ENCODE measurements around the gene MED15.
A peak's percentile ranks its signal among the peaks of the same experiment; 100 is the strongest.

Gene MED15

DNA sequence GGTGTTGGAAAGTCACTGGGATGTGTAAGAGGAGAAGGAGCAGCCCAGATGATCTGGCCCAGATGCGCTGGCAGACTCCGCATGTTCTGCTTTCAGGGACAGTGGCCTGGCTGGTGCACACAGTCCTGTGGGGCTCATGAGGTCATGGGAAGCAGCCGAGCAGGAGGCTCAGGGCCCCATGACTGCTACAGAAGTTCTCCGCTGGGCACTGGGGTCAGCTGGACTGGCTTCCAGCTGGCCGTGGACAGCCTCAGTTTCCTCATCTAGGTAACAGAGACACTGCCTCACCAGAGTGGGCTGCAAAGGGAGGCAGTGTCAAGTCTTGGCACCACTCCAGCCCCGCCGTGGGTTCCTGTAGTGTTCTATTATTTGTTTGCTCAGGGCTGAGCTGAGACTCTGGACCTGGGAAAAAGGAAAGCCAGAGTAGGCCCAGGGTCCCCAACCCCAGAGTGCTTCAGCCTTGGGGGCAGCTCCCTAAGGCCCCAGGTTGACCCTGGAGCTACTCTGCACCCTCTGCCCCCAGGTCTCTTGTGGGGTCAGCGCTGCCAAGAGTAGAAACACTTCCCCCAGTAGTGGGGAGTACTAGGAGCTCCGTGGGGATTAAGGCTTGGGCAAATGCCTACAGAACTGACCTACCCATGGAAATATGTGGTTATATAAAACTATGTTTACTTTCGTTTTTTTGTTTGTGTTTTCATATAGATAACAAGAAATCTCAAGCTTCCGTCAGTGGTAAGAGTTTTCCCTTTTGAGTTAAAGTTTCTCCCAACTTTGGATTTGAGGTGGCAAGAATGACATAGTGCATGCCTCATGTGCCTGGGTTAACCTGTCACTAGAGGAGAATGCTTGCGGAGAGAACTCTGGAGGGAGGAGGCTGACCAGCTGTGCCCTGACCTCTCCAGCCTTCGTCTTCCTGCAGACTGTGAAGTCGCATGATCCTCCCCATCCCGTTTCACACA lies 45.3 kb downstream of the MED15 start:
- no peak for DNase-seq (ENCODE audit: low spot score)

DNA sequence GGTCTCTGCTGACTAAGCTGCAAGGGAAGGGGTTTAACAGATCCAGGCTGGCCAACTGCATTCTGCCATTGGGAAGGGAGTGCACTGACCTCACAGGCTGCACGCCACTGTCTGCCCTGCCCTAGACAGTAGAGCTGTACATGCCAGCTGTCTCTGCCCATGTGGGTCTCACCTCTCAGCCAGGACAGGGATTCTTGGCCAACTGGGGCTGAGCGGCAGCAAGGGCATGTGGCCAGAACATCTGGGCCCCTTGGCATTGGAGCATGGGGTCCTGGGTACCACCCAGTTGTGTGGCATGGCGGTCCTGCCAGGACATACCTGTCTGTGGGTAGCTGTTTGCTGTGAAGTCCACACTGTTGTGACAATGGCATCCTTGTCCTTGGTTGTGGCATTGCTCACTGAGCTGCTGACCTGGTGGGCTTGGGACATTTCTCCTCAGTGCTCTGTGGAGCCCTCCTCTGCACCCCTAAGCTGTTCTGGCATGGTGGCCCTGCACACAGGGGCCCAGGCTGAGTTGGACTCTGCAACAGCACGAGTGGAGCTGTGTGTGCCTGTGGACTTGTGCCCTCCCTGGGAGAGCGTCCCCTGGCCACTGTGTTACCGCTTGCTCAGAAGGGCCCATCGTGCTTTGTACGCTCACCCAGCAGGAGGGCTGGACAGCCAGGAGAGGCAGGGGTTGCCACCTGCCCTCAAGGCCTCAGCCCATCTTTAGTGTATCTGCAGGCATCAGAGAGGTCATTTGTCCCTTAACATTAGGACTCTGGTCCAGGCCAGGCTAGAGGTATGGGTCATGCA lies 46.7 kb downstream of the MED15 start:
- no peak for DNase-seq (ENCODE audit: low spot score)

DNA sequence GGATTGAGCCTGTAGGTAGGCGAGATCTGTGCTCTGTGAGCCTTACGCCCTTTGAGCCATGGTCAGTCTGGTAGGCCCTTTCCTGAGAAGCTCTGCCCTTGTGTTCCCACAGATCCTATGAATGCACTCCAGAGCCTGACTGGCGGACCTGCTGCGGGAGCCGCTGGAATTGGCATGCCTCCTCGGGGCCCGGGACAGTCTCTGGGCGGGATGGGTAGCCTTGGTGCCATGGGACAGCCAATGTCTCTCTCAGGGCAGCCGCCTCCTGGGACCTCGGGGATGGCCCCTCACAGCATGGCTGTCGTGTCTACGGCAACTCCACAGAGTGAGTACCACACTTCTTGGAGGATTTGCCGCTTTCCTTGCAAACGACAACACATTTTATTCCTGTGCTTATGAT lies 47.4 kb downstream of the MED15 start:
- no peak for DNase-seq (ENCODE audit: low spot score)

DNA sequence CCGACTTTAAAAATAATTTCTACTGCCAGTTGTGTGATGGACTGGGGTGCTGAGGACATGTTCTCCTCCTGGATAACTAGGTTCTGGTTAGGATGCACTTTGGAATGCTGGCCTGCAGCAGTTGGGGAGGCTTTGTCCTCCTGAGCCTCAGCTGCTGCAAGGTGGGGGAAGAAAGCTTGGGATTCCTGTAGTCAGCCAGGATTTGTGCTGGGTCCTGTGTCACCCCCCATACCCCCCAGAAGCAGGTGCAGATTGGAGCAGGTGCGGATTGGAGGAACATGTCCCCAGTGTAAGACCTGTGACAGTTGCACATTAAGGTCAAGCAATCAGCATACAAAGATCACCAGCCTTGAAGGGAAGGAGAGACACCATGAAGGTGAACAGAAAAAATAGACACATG lies 51.1 kb downstream of the MED15 start:
- DNase-seq (ENCODE audit: low spot score), result no peak

DNA sequence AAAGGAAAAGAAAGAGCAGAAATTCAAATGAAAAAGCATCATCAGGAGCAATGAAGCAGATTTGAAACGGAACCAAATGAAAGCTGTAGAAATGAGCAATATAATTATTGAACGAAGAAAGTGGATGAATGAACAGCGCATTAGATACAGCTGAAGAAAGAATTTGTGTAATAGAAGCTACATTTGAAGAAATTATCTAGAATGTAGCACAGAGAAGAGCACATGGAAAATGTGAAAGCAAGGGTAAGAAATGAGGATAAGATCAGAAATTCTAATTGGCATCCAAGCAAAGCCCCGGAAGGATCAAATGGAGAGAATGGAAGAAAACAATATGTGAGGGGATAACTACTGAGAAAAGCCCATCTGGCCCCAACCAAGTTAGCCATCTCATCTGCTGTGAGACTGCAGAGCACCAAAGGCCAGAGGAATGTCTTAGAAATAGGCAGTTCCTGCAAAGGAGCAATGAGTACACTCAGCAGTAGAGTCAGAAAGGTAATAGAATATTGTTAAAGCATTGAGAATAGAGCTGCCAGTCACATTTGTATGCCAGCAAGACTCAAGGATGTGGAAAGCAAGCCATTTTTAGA lies 51.9 kb downstream of the MED15 start:
- DNase-seq (ENCODE audit: low spot score), result no peak

DNA sequence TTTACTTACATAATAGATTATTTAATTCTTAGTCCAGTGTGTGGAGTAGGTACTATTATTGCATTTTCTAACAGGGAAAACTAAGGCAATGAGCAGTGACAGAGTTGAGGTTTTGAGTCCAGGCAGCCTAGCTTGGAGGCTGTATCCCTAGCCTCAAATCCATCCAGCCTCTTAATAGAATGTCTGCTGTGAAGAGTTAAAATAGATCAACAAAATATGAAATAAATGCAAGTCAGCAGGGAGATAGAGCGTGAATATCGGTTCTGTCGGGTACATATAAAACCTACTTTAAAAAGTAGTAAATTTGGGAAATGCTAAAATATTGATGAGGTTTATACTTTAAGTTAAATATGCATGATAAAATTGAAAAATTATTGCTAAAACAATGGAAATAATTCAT lies 53.3 kb downstream of the MED15 start:
- DNase-seq (ENCODE audit: low spot score), result no peak

DNA sequence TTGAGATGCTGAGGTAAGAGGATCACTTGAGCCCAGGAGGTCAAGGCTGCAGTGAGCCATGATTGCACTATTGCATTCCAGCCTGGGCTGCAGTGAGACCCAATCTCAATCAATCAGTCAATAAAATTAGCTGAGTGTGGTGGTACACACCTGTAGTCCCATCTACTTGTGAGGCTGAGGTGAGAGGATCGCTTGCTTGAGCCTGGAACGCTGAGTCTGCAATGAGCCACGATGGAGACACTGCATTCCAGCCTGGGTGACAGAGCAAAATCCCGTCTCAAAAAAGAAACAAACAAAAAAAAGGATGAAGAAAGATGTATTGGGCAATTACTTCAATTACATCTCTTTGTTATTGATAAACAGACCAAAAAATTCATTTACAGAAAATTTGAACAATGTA lies 54.5 kb downstream of the MED15 start:
- DNase-seq (ENCODE audit: low spot score), result no peak

DNA sequence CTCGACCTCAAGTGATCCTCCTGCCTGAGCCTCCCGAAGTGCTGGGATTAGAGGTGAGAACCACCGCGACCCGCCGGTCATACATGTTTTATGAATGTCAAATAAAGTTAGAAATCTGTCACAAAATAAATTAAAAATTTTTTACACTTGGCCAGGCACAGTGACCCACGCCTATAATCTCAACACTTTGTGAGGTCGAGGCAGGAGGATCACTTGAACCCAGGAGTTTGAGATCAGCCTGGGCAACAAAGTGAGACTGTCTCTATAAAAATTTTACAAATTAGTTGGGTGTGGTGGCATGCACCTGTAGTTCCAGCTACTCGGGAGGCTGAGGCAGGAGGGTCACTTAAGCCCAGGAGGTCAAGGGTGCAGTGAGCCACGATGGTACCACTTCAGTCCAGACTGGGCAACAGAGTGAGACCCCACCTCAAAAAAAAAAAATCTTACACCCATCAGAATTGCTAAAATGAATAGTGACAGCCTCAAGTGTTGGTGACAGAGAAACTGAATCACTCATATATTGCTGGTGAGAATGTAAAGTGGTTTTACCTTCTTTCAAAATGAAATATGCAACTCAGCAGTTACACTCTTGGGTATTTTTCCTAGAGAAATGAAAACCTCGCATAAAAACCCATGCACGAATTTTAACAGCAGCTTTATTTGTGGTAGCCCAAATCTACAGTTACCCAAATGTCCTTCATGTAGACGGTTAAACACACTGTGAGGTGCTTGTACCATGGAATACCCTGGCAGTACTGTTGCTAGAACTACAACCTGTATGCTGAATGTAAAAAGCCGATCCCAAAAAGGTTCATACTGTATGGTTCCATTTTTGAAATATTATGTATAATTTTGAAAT lies 55.4 kb downstream of the MED15 start:
- no peak for DNase-seq (ENCODE audit: low spot score)

DNA sequence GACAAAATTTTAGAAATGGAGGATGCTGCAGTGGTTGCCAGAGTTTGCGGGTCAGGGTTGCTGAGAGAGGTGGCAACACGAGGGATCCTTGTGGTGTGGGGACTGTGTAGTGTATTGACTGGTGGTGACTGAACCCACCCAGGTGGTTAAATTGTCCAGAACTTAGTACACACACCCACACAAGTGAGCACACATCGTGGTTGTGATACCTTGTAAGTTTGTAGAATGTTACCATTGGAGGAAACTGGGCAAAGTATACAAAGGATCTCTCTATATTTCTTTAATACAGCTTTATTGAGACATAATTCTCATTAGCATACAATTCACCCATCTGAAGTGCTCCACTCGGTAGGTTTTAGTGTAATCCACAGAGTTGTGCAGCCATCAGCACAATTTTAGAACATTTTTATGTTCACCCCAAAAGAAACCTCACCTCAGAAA lies 56.1 kb downstream of the MED15 start:
- no peak for DNase-seq (ENCODE audit: low spot score)

DNA sequence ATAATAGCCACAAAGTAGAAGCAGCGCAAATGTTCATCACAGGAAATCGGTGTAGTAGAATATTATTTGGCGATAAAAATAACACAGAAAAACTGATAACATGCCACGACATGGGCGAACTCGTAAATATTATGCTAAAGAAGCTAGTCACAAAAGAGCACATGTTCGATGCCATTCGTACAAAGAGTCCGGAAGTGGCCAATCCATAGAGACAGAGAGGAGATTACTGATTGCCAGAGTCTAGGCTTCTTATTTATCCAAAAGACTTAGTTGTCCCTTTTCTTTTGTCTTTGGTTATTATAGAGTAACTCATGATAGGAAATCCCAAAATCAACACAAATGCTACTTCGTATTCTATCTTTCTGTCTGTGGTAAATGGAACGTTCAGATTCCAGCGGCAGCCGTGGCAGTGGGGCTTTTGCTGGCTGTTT lies 56.5 kb downstream of the MED15 start:
- no peak for DNase-seq (ENCODE audit: low spot score)

DNA sequence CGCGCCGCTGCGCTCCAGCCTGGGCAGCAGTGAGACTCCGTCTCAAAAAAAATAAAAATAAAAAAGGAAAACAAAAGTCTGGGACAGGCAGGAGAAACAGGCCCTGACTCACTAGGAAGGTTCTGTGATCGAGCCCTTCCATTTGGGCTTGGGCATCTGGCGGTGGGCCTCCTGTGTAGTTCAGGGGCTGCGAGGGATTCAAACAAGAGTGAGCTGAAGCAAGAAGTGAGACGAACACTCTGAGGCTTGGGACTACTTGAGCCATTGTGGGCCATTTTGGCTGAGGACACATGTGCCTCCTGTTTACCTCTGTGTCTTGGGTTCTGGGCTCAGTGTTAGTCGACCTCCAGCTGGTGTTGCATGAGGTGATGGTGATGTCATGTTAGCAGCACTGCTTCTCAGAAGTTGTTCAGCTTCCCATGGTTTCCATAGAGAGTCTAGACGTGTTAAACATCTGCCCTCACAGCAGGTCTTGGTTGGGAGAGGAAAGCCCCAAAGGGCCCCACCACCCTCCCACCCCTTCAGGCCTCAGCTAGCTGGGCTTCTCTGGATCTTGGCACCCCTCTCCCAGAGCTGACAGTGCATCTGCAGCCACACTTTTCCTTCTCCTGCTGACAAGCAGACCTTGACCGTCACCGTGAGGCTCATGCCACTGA lies 57.8 kb downstream of the MED15 start:
- DNase-seq (ENCODE audit: low spot score), result peak; percentile 17

DNA sequence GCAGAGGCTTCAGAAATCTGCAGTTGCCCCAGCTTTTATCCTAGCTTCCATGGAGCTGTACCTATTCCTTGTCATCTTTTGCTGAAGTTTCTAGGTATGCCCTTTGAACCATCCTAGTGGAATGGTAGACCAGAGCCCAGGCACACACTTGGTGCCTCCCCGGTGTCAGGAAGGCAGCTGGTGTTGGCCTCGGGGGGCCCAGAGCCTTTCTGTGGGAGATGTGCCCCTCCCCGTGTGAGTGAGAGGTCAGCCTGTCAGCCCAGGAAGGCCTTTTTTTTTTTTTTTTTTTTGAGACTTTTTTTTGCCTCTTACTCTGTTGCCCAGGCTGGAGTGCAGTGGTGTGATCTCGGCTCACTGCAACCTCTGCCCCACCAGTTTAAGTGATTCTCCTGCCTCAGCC lies 58.4 kb downstream of the MED15 start:
- no peak for DNase-seq (ENCODE audit: low spot score)

DNA sequence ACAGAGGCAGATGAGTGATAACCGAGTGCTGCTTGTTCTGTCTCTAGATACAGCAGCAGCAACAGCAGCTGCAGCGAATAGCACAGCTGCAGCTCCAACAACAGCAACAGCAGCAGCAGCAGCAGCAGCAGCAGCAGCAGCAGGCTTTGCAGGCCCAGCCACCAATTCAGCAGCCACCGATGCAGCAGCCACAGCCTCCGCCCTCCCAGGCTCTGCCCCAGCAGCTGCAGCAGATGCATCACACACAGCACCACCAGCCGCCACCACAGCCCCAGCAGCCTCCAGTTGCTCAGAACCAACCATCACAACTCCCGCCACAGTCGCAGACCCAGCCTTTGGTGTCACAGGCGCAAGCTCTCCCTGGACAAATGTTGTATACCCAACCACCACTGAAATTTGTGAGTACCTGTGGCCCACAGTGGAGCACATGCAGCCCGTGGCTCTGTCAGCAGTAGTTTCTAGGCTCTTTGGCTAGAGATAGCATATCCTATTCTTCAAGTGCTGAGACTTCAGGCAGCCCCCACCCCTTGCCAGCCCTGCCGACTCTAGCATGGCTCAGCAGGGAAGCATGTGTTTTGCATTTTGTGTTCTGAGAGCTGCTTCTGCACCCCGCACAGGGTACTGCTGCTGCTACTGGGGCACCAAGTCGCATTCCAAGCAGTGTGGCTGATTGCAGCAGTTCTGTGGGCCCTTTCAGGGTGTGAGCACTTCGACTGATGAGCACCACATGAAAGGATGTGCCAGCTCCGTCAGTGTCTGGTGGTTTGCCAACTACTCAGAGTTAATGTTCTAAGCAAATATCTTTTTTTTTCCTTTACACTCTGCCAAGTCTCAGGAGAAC lies 59.2 kb downstream of the MED15 start:
- DNase-seq (ENCODE audit: low spot score), result no peak

DNA sequence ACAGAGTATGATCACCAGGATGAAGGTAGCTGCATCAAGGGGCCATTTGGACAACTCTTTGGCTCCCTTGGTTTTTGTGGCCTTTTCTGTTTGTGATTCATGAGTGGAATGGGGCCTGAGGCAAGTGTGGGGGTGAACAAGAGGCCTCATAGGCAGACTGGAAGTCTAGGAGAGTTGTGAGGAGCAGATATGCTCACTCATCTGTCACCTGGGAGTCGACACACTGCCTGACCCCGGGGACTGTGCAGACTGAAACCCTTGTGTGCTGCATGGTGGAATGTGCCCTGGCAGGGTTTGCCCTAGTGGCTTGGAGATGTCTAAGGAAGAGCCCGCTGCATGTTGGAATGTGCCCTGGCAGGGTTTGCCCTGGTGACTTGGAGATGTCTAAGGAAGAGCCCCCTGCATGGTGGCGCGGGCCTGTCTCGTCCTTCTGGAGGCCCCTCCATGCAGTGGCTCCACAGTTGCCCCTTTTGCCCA lies 60.0 kb downstream of the MED15 start:
- DNase-seq (ENCODE audit: low spot score), result no peak

DNA sequence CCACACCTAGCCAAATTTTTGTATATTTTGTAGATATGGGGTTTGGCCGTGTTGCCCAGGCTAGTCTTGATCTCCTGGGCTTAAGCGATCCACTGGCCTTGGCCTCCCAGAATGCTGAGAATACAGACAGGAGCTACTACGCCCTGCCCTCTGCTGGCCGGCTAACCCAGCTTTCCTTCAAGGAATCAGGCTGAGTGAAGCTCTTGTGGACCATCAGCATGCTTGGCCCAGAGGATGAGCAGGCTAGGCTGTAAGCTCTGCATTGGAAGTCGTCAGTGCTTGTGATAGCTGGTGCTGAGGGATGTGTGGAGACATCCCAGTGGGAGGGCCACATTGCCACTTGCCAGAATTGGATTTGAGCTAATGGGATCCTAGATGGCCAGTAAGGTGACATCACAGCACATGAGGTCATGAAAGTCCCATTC lies 60.6 kb downstream of the MED15 start:
- no peak for DNase-seq (ENCODE audit: low spot score)

DNA sequence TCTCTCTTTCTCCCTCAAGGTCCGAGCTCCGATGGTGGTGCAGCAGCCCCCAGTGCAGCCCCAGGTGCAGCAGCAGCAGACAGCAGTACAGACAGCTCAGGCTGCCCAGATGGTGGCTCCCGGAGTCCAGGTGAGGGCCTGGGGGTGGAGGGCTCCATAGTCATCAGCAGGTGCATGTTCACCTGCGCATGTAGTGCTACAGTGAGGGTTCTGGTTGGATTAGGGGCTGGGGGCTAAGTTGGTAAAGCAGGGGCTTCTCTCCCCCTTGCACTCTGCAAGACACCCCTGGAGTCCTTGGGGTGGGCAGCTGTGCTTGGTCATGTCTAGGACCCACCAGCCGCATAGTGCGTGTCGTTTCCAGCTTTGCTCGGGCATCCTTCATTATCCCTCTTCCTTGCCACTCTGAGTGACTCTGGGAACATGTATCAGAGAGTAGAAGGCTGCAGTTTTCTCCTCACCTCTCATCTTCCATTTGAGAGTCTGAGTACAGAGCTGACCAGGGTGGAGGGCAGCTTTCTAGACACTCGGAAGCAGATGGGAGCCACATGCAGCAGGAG lies 61.2 kb downstream of the MED15 start:
- no peak for DNase-seq (ENCODE audit: low spot score)

DNA sequence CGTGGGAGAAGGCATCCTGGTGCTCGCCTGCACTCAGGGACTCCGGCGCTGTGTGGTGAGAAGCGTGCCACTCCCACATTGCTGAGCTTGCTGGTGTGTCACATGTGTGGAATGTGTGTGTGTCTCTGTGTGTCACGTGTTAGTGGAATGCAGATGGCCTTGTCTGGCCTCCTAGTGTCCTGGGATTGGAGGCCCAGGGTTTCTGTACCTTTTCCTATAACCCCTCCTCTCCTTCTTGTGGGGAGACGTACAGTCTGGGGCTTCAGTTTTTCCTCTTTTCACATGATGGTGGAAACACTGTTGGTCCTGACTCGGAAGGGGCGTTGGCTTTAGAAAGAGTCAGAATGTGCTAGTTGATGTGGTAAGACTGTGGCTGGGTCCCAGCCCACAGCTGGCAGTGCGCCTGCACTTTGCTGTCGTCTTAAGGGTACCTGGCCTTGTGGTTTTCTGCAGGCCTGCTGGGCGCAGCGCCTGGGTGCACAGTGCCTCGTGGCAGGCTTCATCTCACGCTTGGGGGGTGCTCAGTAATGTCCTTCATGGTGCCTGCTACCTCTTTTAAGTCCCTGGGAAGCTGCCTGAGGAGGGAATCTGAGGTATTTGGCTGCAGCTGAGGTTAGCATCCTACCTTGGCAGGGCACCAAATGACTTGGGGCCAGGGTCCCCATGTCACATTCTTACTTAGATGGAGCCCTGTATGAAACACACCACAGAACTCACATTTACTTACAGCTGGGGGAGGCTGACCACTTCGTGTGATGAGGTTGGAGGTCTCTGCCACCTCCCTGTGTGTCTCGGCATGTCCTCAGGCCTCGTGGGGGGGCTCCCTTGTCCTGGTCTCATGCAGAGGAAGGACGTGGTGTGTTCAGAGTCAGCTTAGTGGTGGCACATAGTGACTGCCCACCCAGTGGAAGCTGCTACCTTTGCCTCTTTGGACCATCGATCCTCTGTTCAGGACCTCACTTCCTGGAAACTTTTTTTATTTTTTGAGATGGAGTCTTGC lies 61.9 kb downstream of the MED15 start:
- no peak for DNase-seq (ENCODE audit: low spot score)

DNA sequence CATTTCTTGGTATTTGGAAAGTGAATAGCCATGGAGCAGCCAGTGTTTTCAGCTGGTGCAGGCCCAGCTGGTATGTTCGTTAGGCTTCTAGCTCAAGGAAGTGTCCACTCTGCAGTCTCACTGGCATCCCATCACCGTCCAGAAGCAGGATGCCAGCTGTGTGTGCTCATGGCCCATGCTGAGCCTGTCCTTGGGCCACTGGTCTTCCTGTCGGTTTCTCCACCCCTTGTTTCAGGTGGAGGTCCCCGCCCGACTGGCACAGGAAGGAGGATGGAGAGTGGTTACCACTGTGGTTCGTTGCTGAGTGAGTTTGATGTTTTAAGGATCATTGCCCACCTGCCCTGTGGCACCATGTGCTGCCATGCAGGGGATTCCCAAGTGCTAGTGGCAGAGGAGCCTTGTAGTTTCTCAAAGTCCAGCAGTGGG lies 63.7 kb downstream of the MED15 start:
- no peak for DNase-seq (ENCODE audit: low spot score)

All from NAMALWA (cell line).